RCC 7860 (cell line): ENCODE data around the gene ZNF655.
"Not testable (repeated sequence)": the region's sequence is repeated elsewhere in the genome, so short reads cannot be mapped to it uniquely, and the experiment has no call there.

Source experiments
- DNase-seq: peaks from one replicate; pipeline ENCODE4 v3.0.0-alpha.2; 2015; ENCODE audit warnings: low spot score
- FAIRE-seq: peaks from 2 replicates; lab custom pipeline; 2012; peaks lifted over from hg19 to GRCh38; lab: Jason Lieb, UNC

The ZNF655 gene

DNA sequence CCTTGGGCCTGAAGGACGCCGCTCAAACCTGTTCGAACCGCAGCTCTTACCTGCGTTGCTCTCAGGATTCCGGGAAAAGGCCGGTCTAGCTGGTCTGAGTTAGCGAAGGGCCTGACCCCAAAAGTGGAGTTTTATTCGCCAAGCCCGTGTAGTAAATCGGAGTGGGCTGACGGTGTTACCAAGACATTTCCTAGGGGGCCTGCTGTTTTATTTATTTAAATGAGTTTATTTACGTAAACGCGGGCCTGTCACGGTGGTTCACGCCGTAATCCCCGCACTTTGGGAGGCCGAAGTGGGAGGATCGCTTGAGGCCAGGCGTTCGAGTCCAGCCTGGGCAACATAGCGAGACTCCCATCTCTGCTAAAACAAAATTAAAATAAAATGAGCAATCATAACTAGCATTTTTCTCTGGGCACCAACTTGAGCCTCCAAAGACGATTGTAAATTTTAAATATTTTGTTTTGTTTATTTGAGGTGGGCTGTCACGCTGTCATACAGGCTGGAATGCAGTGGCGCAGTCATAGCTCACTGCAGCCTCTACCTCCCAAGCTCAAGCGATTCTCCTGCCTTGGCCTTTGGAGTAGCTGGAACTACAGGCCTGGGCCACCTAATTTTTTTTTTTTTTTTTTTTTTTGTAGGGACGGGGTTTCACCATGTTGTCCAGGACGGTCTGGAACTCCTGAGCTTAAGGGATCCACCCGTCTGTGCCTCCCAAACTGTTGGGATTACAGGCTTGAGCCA, 903 bp downstream of the ZNF655 start:
- DNase-seq: no peak

GRCh38 chr7:99560834-99561736, 2.6 kb downstream of the ZNF655 start:
- FAIRE-seq: no peak

More for the DNA sequence above, 903 bp downstream of the ZNF655 start:
- no peak for FAIRE-seq

GRCh38 chr7:99561737-99562051, 3.3 kb downstream of the ZNF655 start:
- FAIRE-seq: no peak

More at GRCh38 chr7:99560834-99561736, 2.6 kb downstream of the ZNF655 start:
- DNase-seq: no peak

DNA sequence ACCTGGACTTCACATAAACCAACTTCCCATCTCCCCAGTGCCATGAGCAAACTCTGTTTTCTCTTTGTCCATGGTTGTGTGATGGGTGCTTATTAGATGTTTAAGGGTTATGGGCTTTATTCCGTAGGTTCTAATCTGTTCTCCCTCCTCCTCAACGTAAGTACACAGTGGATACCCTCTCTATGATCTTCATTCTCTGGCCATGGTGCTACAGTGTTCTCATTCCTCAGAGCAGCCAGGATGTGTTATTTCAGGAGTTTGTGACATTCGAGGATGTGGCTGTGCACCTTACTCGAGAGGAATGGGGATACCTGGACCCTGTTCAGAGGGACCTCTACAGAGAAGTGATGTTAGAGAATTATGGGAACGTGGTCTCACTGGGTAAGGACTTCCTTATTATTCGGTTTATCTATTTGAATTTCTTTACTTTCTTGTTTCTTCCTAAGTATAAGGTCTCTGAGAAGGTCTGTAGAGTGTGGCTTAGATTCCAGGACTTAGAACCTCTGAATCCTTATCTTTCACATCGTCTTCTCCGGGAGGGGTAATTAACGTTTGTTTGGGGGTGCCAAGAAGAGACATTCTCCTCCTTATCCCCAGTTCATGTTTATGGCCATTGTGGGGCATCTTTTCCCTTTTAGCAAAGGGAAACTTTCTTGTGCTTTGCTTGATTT, 3.8 kb downstream of the ZNF655 start:
- no peak for FAIRE-seq
- DNase-seq: no peak

More at GRCh38 chr7:99561737-99562051, 3.3 kb downstream of the ZNF655 start:
- DNase-seq: no peak

- peak; percentile 99 for DNase-seq
These were observed 4.4 kb downstream of the ZNF655 start for GRCh38 chr7:99562832-99563231.

GRCh38 chr7:99563650-99564049, 5.2 kb downstream of the ZNF655 start:
- DNase-seq: peak; percentile 79
- peak; percentile 87 for FAIRE-seq

More at GRCh38 chr7:99562832-99563231, 4.4 kb downstream of the ZNF655 start:
- FAIRE-seq: peak; percentile 99

DNA sequence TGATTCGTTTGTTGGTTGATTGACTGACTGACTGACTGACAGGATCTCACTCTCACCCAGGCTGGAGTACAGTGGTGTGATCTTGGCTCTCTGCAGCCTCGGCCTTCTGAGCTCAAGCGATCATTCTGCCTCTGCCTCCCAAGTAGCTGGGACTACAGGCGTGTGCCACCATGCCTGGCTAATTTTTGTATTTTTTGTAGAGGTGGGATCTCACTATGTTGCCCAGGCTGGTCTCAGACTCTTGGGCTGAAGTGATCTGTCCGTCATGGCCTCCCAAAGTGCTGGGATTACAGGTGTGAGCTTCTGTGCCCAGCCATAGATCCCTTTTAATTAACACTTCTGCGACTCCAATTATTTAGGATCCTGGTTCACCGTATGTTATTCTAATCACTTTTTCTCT, 10.3 kb downstream of the ZNF655 start:
- not testable (repeated sequence) for FAIRE-seq

GRCh38 chr7:99571768-99572167, 13.3 kb downstream of the ZNF655 start:
- FAIRE-seq (no peak), DNase-seq (no peak)

More for the DNA sequence above, 10.3 kb downstream of the ZNF655 start:
- not testable (repeated sequence) for DNase-seq

DNA sequence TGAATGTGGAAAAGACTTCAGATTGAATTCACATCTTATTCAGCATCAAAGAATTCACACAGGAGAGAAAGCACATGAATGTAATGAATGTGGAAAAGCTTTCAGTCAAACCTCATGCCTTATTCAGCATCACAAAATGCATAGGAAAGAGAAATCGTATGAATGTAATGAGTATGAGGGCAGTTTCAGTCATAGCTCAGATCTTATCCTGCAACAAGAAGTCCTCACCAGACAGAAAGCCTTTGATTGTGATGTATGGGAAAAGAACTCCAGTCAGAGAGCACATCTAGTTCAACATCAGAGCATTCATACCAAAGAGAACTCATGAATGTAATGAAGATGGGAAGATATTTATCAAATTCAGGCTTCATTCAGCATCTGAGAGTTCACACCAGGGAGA, 14.8 kb downstream of the ZNF655 start:
- FAIRE-seq: no peak
- no peak for DNase-seq

DNA sequence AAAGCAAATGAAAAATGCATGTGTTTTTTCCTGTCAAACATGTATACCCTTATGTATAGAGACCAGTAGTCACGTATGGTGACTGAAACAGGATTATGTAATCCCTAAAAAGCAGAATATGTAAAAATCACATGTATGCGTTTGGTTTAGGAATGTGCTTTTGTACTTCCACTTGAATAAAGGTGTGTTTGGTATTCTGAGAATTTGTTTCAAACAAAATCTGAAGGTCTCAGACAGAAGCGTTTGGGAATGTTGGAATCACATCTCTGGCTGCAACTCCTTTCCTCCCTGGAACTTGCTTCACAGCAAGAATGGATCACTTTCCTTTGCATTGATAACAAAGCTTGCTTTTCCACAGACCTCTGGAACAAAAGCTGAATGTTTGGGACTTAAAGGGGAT, 17.8 kb downstream of the ZNF655 start:
- DNase-seq (no peak), FAIRE-seq (no peak)

DNA sequence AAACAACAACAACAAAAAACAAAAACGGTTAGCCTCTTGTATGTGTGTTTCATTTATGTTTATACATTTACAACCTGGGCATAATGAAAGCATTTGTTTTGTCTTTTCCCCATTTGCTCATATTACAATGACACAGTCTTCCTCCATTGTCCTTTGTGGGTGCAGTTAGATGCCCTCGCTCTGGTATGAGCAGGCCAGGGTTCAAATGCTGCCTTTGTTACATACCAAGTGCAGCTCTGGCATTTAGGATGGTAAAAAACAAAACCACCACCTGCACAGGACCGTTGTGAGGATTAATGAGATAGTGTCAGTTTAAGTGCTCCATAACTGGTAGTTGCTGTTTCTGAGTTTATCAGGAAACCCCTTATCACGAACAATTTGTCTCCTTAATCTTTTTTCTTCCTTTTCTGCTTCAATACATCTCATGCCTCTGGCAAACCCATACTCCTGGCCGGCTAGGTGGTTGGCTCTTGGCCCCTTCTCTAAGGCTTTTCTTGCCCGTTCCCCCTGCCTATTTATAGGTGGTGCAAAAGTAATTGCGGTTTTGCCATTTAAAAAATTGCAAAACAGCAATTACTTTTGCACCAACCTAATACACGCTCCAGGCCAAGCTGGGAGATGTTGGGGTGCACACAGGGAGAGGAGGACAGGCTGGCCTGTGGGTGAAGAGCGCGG, 21.0 kb downstream of the ZNF655 start:
- DNase-seq: no peak
- FAIRE-seq: no peak

DNA sequence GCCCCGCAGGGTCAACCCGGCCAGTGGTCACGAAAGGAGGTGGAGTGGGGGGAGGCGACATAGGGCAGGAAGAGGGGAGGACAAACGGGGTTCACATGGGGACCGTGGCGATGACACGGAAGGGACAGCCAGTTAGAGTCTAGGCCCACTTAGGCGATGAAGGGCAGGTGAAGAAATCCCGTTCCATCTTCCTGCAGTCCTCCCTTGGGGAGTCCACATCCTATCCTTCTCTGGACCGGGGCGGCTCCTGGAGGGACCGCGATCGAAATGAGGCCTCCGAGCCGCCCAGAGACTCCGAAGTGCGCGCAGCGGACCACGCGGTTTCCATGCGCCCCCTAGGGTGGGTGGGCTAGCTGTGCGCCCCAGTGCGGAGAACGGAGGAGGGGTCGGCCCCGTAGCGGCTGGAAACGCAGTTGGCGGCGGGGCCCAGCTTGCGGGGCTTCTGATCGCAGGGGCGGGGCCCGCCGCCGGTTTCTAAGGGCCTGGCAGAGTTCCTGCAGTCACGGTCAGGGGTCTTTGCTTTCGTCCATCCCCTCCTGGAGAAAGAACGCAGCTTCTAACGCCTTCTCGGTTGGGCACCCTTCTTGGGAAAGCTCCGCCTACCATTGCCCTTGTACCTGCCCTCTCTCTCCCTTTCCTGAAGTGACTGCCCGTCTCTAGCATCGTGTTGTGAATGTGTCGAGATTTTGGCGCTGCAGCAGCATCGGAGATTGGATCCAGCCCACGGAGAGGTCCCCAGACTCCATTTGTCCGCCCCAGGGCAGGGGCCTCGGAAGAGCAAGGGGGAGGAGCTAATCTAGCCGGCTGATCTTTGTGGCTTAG, 21.7 kb downstream of the ZNF655 start:
- no peak for FAIRE-seq
- no peak for DNase-seq

DNA sequence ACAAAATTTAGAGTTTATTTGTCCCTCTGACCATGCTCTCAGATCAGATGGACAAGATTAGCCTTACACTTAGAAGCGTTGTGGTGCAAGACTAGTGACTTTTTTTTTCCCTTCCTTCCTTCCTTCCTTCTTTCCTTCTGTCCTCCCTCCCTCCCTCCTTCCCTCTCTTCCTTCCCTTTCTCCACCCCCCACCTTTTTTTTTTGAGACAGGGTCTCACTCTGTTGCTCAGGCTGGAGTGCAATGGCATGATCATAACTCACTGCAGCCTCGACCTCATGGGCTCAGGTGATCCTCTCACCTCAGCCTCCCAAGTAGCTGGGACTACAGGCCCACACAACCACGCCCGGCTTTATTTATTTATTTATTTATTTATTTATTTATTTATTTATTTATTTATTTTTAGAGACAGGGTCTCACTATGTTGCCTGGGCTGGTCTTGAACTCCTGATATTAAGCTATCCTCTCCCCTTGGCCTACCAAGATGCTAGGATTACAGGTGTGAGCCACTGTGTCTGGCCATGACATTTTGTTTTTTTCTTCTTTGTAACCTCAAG, 22.4 kb downstream of the ZNF655 start:
- not testable (repeated sequence) for DNase-seq, FAIRE-seq

GRCh38 chr7:99588868-99589267, 30.4 kb downstream of the ZNF655 start:
- FAIRE-seq (no peak), DNase-seq (no peak)

DNA sequence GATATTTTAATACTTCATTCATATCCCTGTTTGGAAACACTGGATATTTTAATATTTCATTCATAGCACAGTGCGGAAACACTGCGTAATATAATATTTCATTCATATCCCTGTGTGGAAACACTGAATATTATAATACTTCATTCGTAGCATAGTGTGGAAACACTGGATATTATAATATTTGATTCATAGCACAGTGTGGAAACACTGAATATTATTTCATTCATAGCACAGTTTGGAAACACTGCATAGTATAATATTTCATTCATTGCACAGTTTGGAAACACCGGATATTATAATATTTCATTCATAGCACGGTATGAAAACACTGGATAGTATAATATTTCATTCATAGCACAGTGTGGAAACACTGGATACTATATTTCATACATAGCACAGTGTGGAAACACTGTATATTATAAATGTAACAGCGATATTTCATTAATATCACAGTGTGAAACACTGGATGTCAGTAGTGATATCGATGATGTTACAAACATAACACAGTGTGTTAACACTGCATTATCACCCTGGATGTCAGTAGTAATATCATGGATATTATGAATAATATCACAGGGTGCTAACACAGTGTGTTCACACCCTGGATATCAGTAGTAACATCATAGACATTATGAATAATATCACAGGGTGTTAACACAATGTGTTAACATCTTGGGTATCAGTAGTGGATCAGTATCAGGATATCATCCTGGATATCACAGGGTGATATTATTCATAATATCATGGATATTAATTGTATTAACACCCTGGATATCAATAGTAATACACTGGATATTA, 36.7 kb downstream of the ZNF655 start:
- DNase-seq (no peak), FAIRE-seq (no peak)

DNA sequence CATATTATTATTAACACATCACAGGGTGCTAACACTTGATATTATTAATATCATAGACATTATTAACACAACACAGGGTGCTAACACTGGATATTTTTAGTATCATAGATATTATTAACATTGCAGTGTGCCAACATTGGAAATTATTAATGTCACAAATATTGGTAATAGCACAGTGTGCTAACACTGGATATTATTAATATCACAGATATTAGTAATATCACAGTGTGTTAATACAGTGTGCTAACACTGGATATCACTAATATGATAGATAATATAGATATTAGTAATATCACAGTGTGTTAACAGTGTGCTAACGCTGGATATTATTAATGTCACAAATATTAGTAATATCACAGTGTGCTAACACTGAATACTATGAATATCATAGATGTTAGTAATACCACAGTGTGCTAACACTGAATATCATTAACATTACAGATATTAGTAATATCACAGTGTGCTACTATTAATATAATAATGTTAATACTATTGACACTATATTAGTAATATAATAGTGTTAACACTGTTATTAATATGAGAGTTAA, 38.0 kb downstream of the ZNF655 start:
- peak; percentile 73 for FAIRE-seq

DNA sequence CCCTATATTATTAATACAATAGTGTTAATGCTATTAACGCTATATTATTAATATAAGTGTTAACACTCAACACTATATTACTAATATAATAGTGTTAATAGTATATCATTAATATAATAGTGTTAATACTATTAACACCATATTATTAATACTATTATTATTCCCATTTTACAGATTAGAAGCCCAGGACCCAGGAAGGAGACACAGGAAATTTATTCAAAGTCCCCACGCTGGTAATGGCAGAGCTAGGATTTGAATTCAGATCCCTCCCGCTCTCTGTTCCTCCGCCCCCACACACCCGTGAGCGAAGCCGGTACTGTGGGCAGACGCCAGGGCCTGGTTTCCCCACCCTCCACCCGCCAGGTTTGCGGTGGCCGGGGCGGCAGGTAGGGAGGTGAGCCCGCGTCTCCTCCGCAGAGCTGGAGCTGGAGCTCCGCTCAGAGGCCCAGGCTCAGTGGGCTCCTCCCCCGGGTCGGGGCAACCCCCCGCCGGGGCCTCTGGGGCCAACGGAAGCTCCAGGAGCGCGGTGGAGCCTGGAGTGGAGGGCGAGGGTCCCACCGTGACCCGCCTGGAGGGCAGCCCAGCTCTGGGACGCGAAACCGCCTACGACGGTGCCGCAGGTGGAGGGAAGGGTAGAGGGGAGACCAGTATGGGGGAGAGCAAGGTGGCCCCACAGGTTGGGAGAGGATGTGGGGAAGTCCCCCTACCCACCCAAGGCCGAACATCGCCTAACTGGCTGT, 39.5 kb downstream of the ZNF655 start, which contains the start of gene TMEM225B:
Gene TMEM225B, plus strand, starts transcription at position 506 of the 740 bp plus-strand sequence. CDS start 6,122 bp downstream, outside the sequence.
- DNase-seq: no peak
- FAIRE-seq: no peak

More for the DNA sequence above, 38.0 kb downstream of the ZNF655 start:
- no peak for DNase-seq

DNA sequence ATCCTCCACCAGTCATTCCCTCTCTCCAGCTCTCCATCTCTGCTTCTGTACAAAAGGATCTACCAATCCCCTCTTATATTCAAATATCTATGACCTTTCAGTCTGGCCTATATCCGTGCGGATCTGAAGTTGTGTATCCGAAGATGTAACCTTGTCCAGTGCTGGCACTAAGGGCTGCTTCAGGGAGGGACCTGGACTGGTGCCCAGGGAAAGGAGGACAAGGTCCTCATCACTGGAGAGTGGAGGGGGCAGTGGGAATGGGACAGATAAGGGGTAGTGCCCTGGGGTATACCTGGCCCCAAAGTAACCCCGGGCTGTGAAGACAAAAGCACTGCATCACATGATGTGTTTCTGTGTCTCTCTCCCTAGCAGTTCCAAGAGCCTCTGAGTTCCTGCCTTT, 41.4 kb downstream of the ZNF655 start:
- no peak for DNase-seq
- FAIRE-seq: no peak
